Dedifferentiated amniotic fluid mesenchymal stem cell (primary cell): Measurements from ENCODE around the gene TPM4.
"Not testable (repeated sequence)": the region's sequence is repeated elsewhere in the genome, so short reads cannot be mapped to it uniquely, and the experiment has no call there.

Experiments used
- DNase-seq: peaks from one replicate; pipeline ENCODE4 v3.0.0-alpha.2; 2016; ENCODE audit errors: extremely low spot score

TPM4 gene

DNA sequence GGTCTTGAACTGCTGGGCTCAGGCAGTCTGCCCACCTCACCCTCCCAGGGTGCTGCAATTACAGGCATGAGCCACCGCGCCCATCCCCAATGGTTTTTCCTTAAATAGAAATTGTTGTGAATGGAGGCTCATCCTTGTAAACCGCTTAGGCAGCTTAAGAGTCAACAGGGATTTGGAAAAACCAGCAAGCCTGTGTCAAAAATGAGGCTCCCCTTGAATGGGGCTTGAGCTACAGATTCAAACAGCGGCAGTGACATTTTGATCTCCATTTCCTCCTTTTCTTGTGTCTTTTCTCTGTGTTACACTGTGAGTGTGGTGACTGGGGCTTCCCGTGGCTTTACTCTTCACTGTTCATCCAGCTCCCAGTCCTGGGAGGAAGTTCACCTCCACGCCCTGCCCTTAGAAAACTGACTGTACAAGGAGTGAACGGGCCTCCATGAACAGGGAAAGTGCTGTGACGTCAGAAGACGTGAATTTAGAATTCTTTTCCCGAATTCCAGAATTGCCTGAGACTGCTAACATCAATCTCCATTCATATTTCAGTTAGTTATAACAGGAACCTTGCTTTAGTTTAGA, 20.1 kb downstream of the TPM4 start:
- no peak for DNase-seq

DNA sequence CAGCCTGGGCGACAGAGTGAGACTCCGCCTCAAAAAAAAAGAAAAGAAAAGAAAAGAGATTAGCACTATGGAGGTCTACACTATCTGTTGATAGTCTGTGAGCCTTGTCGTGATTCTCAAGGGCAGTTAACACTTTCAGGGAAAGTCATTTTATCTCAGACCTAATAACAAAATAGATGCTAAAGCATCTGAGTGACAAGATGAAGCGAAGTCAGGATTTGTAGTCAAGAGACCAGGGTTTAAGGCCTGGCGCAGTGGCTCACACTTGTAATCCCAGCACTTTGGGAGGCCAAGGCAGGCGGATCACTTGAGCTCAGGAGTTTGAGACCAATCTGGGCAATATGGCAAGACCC, 22.1 kb downstream of the TPM4 start:
- no peak for DNase-seq

DNA sequence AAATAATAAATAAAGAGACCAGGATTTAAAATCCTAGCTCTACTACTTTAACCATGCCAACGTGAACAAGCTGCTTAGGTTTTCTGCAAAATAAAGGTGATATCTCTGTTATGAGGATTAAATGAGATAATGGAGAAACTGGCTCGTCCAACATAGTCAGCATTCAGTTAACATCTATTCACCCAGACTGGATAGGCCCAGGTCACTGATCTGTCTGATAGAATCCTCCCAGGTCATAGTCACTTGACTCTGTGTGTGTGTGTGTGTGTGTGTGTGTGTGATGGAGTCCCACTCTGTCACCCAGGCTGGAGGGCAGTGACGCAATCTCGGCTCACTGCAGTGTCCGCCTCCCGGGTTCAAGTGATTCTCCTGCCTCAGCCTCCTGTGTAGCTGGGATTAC, 22.5 kb downstream of the TPM4 start:
- no peak for DNase-seq

DNA sequence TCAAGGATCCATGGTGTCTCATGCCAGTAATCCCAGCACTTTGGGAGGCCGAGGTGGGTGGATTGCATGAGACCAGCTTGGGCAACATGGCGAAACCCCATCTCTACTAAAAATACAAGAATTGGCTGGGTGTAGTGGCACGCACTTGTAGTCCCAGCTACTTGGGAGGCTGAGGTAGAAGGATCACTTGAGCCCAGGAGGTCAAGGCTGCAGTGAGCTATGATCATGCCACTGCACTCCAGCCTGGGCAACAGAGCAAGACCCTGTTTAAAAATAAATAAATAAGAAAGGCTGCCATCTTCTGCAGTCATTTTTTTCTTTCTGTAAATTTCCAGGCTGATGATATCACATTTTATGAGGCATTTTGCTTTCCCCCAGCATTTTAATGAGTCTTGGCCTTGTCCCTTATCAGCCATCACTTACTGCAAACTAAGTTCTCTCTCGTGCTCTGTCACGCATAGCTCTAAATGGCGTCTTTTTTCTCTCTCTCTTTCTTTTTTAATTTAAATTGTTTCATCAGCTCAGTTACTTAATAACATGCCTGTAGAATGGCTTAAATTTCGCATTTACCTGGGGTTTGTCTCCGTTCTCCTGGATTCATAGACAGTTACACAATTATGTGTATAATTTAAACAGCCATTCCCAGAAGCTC, 23.1 kb downstream of the TPM4 start:
- DNase-seq: not testable (repeated sequence)

DNA sequence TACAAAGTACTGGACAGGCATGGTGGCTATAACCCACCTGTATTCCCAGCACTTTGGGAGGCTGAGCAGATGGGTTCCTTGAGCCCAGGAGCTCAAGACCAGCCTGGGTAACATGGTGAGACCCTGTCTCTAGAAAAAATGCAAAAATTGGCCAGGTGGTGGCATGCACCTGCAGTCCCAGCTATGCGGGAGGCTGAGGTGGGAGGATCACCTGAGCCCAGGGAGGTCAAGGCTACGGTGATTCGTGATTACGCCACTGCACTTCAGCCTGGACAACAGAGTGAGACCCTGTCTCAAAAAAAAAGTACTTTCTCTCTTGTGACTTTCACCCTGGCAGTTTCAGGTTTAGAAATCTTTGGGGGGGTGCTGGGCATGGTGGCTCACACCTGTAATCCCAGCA, 24.2 kb downstream of the TPM4 start:
- no peak for DNase-seq

DNA sequence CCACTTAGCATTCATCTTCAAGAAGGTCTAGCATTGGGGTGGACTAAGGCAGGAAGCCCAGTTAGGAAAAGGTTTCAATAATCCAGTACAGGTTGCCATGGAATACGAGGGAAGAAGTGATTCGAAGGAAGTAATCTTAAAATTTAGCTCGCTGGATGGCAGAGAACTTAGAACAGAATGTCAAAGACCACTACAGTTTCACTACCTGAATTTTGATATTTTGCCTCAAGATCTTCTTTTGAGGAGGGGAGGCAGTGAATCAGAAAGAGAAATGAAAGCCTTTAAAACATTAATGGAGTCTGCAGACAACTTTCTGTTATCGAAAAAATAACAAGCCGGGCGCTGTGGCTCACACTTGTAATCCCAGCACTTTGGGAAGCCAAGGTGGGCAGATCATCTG, 28.4 kb downstream of the TPM4 start:
- DNase-seq: no peak

DNA sequence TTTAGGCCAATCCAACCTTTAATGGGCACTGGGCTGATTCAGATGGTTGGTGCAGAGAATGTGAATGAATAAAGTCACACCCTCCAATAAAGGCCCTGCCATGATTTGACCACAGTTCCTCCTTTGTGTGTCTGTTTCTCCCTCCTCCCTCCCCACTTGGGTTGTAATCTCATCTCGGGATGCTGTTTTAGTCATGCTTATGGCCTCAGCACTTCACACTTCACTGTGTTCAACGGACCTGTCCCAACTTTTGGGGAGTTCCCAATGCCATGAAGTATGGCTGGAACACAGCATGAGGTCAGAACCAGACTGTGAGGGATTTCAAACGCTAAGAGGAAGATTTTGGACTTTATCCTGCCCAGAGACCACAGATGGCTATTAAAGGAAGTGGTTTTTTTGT, 29.8 kb downstream of the TPM4 start:
- no peak for DNase-seq

DNA sequence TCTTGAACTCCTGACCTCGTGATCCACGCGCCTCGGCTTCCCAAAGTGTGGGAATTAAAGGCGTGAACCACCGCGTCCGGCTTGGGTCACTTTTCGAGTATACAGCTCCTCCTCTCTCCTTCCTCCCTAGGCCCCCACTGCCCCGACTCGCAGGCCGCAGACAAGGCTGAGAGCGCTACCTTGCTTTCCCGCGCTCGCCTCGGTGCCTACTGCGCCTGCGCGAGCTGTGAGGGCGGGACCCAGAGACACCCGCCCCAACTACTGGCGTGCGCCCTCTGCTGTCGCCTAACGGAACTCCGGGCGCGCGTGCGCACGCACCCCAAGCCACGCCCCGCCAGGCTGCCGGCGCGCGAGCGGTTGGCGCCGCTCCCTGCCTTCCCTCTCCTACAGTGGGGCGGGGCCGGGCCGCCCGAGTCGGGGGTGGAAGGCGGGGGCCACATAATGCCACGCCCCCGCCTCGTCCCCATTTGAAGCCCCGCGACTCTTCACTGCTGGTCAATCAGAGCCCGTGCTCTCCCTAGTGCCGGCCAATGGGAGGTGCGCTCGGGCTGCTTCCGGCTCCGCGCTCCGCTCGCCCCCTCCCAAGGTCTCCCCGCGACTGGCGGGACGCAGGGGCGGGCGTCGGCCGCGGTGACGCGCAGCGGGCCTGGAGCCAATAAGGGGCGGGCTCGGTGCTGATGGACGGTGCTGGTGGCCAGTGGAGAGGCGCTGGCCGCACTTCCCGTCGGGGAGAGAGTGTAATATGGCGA, 35.0 kb downstream of the TPM4 start, which contains the start of gene RAB8A:
Gene RAB8A (plus strand): TSS at position 730 of the 749 bp plus-strand sequence. CDS start 13 bp downstream, at position 743.
- peak; percentile 99 for DNase-seq

DNA sequence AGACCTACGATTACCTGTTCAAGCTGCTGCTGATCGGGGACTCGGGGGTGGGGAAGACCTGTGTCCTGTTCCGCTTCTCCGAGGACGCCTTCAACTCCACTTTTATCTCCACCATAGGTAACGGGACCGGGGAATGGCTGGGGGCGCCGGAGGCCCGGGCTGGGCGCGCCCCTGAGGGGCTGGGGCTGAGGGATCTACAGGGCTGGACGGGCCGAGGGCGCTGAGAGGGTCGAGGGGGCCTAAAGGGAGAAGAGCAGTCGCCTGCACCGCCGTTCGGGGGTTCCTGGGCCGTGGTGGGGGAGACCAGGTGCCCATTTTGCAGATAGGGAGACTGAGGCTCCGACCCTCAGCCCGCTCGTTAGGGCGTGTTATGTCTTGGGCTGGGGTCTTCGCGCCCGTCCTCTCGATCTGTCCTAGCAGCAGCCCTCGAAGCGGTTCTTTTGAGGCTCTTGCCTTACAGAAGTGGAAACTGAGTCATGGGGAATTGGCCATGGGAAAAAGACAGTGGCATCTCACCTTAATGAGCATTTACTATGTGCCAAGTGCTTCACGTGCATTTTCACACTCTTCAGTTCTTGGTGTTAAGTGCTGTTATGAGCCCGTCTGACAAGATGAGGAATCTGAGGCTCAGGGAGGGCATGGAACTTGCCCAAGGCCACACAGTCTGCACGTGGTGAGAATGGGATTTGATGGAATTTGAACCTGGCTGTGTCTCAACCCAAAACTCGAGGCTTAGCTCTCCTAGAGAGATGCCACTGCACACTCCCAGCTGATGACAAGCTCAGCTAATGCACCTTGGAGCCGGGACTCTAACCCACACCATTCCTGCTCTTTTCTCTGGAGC, 35.8 kb downstream of the TPM4 start:
- DNase-seq: no peak

DNA sequence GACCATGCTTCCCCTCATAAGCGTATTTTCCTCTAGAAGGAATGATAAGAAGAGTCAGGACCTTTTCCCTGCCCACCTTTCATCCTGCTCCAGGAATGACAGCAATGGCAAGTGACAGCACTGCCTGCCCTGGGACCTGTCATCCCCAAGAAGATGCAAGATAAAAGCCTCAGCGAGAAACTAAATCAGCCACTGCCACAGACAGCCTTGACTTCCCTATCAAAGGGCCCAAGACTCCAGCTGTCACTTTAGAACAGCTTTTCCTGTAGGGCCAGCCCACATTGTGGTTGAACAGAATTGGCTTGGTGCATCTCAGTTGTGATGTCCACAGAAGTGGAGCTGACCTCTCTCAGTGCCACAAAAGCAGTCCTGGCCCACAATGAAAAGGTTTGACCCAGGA, 36.5 kb downstream of the TPM4 start:
- no peak for DNase-seq

DNA sequence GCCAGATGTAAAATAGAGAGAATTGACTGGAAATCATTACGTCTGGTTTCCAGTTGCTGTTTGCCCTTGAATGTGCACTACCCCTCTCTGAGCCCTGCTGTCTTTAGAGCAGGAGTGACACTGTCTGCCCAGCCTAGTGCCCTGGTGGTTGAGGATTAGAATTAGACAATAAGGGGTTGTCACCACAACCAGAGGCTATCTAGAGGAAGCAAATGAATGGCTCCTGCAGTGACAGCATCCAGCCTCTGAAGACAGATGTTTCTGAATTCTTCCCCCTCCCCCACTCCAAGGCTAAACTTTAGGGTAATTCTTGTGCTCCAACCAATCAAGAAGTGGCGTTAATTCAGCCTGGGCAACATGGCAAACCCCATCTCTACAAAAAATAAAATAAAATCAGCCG, 37.4 kb downstream of the TPM4 start:
- DNase-seq: no peak

DNA sequence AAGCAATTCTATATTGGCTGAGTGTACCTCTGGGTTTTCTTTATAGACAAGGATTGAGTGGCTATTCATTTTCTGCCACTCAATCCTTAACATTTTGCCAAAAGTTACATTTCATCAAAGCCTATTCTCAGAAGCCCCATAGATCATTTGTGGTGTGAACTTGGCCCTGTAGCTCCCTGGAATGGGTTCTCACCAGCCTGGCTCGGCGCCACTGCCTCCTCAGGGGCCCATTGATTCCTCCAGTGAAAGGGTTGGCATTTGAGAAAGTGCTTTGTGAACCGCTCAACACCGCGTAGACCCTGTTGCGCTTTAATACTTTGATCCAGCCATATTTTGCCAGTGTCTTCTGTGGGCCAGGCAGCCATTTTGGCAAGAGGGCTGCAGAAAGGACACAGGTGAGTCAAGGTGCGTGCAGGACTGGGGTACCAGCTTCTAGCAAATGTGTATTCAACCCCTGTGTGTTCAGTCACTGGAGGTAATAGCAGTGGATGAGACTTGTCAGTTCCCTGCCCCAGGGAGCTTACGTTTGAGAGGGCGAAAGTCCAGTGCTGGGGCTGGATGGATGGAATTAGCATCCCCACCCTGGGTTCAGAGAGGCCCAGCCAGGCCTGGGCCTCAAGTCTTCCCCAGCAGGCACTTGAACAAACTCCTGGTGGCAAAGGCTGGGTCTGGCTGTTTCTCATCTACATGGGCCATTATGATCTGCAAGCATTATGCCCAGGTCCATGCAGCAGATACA, 39.2 kb downstream of the TPM4 start:
- no peak for DNase-seq

DNA sequence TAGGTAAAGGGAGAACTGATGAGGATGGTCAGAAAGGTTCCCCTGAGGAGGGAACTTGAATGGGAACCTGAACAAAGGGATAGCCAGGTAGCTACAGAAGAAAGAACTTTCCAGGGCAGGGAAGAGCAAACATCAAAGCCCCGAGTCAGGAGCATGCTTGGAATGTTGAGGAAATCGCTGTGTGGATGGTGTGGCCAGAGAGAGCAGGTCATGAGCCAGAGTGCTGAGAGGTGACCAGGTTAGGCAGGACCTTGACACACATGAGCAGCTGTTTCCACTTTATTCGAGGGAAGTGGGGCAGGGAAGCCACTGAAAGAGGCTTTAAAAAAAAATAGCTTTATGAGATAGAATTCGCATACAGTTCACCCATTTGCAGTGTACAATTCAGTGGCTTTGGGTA, 39.8 kb downstream of the TPM4 start:
- no peak for DNase-seq

DNA sequence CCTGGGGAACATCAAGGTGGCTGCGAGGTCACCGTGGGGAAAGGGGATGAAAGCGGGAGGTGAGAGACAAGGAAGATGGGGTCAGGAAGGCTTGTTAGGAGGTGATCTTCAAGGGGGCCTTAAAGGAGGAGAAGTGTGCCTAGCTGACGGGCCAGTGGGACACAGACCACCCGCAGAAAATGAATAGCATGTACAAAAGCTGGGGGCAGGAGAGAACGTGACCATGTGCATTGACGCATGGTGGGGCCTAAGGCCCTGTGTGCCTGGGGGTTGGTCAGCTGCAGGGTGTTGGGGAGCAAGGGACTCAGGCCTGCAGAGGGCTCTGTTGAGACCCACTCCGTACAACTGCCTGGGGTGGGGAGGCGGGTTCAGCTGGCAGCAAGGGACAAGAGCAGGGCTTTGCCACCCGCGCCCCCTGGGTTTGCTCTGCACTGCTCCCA, 41.3 kb downstream of the TPM4 start:
- DNase-seq: no peak

DNA sequence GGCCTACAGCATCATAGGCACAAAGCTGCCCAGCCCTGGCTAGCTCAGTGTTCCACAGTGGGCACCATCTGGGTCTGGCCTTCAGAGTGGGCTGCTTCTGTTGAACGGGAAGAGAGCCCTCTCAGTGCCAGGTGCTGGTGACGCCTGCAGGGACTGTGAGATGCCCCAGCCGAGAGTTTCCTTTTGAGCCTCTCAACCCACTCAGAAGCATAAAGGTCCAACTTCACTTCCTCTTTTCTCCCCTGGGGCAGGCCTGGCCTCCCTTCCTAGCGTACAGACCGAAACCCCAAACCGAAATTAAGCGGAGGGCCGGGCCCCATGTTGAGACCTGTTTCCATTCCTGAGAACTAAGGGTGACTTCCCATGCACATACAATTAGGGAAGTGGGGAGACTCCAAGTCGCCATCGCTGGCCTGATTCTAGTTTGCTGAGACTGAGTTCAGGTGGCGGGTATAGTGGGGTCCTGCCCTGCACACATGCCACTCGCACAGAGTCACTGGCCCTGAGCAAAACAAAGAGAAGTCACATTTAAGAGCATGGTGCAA, 42.3 kb downstream of the TPM4 start:
- DNase-seq: no peak

DNA sequence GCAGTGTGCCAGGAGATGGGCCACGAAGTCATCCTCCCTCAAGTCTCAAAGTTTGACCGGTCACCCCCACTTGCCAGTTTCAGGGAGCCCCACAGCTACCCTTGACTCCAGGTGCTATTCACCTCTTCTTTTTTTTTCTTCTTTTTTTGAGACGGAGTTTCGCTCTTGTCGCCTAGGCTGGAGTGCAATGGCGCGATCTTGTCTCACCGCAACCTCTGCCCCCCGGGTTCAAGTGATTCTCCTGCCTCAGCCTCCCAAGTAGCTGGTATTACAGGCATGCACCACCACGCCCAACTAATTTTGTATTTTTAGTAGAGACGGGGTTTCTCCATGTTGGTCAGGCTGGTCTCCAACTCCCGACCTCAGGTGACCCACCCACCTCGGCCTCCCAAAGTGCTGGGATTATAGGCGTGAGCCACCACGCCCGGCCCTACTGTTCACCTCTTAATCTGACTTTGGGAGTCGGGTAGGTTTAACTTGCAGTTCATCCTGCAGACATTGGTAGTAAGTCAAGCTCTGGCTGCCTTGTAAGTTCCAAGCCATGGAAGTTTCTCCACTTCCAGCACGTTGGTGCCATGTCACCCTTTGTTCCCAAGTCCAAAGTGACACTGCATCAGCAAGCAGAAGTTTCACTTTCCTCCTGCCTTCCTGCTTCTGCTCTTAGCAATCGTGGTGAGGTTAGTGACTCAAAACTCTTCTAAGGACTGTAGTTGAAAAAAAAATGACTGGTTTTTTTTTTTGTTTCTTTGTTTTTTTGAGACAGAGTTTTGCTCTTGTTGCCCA, 43.0 kb downstream of the TPM4 start:
- not testable (repeated sequence) for DNase-seq

DNA sequence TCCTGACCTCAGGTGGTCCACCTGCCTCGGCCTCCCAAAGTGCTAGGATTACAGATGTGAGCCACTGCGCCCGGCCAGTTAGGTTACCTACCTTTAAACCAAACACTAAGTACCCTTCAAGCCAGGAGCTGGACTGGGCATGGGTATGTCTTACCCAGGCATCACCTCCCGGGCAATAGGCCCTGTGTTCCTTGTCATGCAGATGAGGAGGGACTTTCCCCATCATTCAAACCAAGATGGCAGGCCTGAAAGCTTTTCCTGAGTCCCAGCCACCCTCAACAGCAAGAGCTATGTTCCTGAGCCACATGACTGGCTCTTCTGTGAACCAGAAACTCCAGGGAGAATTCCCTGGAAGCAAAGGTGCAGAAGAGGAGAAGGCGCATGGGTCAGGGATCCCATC, 44.8 kb downstream of the TPM4 start:
- DNase-seq: no peak

DNA sequence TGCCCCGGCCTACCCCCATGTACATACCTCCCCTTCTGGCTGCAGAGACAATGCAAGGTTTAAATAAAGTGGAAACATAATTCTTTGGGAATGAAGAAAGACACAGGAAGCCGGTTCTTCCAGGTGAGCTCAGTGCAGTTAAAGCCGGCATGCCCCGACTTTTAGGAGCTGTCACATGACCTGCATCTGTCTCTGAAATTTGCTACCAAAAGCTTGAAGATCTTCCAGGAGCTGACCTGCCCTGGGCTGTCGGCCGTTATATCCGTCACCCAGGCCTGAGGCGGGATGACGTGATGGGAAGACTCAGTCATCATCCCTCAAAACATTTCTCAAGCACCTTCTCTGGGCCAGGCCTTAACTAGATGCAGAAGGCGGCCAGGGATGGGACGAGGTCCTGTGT, 45.7 kb downstream of the TPM4 start:
- DNase-seq: no peak

DNA sequence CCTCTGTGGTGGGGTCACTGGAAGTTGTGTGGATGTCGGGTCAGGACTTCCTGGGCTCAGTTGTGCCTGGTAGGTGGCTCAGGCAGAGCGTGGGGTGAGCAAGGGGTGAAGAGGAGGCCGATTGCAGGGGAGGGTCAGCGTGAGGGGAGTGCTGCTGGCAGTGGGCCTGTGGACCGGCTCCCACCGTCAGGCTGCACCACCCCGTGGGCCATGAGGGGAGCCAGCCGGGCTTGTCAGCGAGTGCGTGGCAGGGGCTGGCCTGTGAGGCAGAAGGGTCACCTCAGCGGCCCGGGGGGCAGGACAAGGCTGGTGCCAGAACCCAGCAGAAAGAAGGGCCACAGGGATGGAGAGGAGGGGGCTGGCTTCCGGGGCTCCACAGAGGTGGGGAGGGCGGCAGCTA, 48.7 kb downstream of the TPM4 start:
- no peak for DNase-seq

DNA sequence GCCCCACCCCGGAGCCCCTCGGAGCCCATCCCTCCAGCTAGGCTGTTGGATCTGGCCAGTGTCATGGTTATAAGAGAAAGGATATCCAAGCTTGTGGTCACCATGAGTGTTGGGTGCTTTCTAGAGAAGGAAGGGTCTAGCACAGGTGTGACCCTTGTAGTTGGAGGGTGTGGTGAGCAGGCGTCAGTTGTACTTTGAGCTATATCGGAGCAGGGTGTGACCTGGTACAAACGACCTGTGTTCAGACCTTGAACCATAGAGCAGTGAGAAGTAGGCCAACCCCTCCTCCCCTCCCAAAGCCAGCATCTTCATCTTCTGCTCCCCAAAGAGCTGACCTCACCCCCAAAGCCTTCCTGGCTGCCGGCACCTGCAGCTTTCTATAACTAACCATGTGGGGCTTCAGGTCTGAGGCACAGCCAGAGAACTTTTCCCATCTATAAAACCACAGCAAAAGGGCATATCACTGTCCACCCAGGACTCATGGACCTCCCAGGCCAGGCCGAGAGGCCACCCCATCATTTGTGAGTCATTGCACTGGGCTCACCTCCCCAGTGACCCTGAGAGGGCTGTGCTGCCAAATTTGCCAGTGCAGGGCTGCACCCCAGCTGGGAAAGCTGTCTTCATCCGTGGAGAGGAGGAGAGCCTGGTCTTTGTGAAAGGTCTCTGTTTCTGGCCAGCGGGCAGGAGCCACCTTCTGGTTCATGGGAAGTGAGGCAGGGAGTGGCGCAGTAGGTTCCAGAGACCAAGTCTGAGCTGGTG, 49.6 kb downstream of the TPM4 start:
- DNase-seq: no peak
